Activated gamma-delta T cell (primary cell): Measurements from ENCODE around the gene POLA2.
"Not testable (repeated sequence)": the region's sequence is repeated elsewhere in the genome, so short reads cannot be mapped to it uniquely, and the experiment has no call there.

Experiments
- DNase-seq: peaks from one replicate; lab custom pipeline; 2025; lab: John Stamatoyannopoulos, UW

Gene POLA2

DNA sequence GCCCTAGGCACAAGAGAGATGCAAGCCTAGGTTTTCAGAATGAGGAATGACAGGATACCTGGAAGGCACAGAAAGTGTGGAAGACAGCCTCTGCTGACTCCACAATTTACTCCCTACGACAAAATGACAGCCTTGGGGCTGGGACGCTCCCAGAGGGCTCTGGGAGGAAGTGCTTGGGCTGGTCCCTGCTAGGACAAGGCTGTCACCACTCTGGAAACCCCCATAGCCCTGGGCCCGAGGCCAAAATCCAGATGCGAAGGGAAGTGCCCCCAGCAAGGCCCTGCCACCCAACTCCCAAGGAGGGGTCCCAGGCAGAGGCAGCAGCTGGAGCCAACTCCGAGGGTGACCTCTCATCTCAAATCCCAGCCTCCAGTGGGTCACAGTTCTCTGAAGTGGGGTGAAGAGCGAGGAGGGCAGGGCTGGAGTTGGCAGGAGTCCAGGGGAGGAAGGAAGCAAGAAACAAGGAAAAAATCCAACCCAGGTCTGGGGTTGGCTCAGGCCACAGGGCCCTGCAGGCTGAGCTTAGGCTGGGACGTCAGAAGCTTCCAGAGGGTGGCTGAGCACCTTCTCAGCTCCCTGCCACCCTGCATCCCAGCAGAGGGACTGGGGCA lies 46.6 kb downstream of the POLA2 start:
- DNase-seq: no peak

GRCh38 chr11:65309006-65309405 lies 47.2 kb downstream of the POLA2 start:
- no peak for DNase-seq

GRCh38 chr11:65310215-65310614 lies 48.5 kb downstream of the POLA2 start:
- no peak for DNase-seq

DNA sequence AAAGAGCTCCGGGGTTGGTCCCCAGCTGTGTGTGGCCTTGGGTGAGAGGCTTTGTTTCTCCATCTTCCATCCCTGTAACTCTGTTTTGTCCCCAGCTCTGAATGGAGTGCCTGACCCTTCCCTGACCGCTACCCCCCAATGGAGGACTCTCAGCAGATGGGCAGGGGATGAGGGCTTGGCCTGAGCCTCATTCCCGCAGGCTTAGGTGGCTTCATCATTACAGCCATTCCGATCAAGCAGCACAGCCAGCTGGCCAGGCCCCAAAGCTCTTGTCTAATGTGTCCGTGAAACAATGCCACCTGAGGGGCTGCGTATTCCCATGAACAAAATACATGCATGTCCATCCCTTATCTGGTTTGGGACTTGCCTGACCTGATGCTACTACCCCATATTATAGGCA lies 49.0 kb downstream of the POLA2 start:
- DNase-seq: no peak

- DNase-seq: no peak
Observed at GRCh38 chr11:65311170-65311678, 49.5 kb downstream of the POLA2 start.

GRCh38 chr11:65314501-65315203 lies 52.9 kb downstream of the POLA2 start, which contains the start of gene CDC42EP2:
CDC42EP2 (plus strand) TSS chr11:65314866; CDS start chr11:65320899, 6,033 bp downstream.
- DNase-seq: peak; percentile 59

- DNase-seq: peak; percentile 63
Observed at GRCh38 chr11:65315204-65315865, 53.6 kb downstream of the POLA2 start.

DNA sequence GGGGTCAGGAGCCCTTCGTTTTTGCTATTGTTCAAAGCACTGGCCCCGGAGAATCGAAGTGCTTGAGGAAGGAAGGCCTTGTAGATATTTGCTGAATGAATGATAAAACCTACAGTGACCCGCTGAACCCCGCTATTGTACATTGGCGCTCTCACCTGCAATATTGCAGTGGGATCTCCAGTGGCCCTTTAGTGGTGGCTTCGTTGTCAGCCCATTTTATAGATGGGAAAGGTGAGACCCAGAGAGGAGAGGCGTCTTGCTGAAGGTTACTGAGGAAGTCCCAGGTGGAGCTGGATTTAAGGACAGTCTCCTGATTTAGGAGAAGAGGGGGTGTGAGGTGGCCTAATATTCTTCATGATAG lies 54.1 kb downstream of the POLA2 start:
- DNase-seq: no peak

DNA sequence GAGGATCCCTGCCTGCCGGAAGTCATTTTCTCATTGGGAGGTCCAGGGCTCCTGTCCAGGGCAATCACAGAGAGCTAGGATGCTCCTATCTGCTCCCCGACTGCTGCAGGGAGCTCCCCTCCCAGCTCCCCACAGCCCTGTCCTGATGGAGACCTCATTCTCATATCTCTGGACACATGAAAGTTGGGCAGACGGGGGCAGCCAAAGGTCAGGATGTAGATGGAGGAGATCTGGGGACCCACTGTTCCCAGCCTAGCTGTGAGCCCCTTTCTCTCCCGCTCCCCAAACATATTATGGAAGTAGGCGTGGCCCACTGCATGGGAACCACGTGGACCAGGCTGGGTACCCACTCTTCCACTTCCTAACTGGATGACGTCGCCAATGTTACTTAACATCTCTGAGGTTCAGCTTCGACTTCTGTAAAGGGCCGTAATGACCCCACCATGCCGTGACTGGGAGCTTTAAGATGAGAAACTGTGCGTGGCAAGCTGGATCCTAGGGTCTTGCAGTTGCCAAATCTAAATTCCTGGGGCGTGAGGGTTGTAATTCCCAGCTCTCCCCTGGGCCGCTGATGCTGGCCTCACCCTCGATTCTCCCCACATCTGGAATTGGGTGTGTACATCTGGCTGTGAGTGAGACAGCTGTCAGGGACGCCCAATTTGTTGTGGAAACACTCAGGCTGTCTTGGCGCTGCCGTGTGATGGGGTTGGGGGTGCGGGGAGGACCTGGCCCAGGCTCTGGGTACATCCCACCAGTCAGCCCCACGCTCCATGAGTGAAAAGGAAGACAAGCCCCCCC lies 54.7 kb downstream of the POLA2 start:
- no peak for DNase-seq

DNA sequence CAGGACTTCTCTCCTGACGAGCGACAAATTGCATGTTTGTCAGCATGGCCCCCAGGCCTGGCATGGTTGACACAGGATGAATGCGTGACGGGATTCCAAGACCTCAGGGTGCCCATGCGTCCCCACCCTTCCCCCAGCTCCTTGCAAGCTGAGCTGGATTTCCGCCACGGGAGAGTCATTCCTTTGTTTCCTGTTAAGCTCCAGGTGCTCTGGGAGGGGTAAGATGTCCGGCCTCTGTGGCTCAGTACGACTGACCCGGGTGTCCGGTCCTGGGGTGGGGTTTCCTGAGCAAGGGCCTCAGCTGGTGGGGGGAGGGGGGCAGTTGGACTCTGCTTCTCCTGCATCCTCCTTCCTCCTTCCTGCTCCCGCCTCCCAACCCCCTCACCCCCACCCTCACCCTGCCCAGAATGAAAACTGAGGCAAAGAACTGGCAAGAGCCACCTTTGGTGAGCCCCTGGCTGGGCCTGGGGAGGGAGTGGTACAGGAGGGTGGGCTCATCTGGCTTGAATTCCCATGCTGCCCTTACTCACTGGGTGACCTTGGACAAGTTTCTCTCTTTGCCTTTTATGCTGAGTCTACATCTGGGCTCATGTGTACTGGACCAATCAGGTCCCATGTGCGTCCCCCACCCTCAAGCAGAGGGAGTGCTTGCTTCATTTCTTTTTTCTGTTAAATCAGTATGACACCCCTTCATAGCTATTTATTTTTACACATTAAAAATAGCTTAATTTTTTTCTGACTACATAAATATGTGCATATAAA lies 55.4 kb downstream of the POLA2 start:
- no peak for DNase-seq

GRCh38 chr11:65320386-65321075 lies 58.8 kb downstream of the POLA2 start:
- no peak for DNase-seq

GRCh38 chr11:65321076-65321475 lies 59.3 kb downstream of the POLA2 start:
- DNase-seq: no peak

- DNase-seq: no peak
Observed at GRCh38 chr11:65321828-65322485, 60.2 kb downstream of the POLA2 start.

GRCh38 chr11:65323813-65324212 lies 62.1 kb downstream of the POLA2 start:
- no peak for DNase-seq

DNA sequence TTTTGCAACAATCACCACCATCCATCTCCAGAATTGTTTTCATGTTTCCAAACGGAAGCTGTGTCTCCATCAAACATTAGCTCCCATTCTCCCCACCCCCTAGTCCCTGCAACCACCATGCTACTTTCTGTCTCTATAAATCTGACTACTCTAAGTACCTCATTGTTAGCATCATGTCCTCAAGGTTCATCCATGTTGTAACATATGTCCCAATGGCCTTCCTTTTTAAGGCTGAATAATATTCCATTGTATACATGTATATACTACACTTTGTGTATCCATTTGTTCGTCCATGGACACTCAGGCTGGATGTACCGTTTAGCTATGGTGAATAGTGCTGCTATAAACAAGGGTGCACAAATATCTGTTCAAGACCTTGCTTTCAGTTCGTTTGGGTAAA lies 63.7 kb downstream of the POLA2 start:
- no peak for DNase-seq

DNA sequence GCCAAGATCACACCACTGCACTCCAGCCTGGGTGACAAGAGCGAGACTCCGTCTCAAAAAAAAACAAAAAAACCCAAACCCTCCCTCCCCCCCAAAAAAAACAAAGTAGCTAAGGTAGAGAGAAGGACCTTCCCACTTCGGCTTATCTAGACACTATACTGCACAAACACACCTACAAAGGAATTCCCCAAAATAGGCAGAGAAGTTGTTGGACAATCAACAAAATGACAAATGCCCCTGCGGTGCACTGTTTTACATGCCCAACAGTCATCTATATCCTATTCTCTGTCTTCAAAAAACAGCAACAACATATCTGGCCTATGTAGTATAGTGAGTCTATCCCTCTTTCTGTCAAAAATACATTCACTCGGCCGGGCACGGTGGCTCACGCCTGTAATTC lies 65.3 kb downstream of the POLA2 start:
- no peak for DNase-seq

GRCh38 chr11:65329478-65329877 lies 67.7 kb downstream of the POLA2 start:
- DNase-seq: no peak

- DNase-seq: no peak
Observed at GRCh38 chr11:65329944-65330403, 68.2 kb downstream of the POLA2 start.

- DNase-seq: no peak
Observed at GRCh38 chr11:65330544-65330943, 68.8 kb downstream of the POLA2 start.

DNA sequence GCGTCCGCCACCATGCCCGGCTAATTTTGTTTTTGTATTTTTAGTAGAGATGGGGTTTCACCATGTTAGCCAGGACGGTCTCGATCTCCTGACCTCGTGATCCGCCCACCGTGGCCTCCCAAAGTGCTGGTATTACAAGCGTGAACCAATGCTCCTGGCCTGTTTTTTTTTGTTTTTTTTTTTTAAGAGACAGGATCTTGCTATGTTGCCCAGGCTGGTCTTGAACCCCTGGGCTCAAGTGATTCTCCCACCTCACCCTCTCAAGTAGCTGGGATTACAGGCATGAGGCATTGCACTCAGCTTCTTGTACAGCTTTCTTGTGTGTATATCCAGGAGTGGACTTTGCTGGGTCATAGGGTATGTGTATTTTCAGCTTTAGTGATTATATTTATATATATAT lies 70.8 kb downstream of the POLA2 start:
- not testable (repeated sequence) for DNase-seq
